HEK293 (cell line): ENCODE data around the gene SRP9.

Experiments used
- CTCF ChIA-PET: fragments of 350-600 bp; formaldehyde crosslinking; extraction: SDS; loops from one replicate; lab custom pipeline; 2021; ENCODE audit warnings: antibody characterized with exemption; lab: Yijun Ruan, JAX
- POLR2A ChIA-PET: fragments of 300-600 bp; formaldehyde crosslinking; extraction: SDS; loops from one replicate; lab custom pipeline; 2020; ENCODE audit warnings: antibody characterized with exemption, inconsistent platforms; lab: Yijun Ruan, JAX
- H3K27ac ChIP-seq: fragments of 200-500 bp; sonication (Bioruptor generic); 2 replicates; pipeline ENCODE4 v1.5.1; 2014; ENCODE audit warnings: low read depth, low read length, control low read depth, inconsistent platforms; ENCODE audit errors: extremely low read depth
- H3K36me3 ChIP-seq, 2 experiments: fragments of 200-500 bp in 1 of 2; sonication (Bioruptor generic) in 1 of 2; 1 replicate in 1 of 2; 2 replicates in 1 of 2; pipeline ENCODE4 v1.5.1; 2014 to 2017; ENCODE audit warnings: inconsistent platforms in 2 of 2, low read length in 2 of 2; ENCODE audit not compliant: control insufficient read depth in 2 of 2, insufficient read depth in 1 of 2
- H3K4me1 ChIP-seq: fragments of 200-500 bp; sonication (Bioruptor generic); 2 replicates; pipeline ENCODE4 v1.5.1; 2014; ENCODE audit warnings: mild to moderate bottlenecking, low read length, inconsistent platforms; ENCODE audit not compliant: control insufficient read depth, insufficient read depth
- H3K4me3 ChIP-seq: 2 replicates; pipeline ENCODE4 v1.5.1; 2011; ENCODE audit warnings: low read depth, mild to moderate bottlenecking, control low read depth, low read length, moderate library complexity
- H3K9me3 ChIP-seq: fragments of 200-500 bp; sonication (Bioruptor generic); 2 replicates; pipeline ENCODE4 v1.5.1; 2014; ENCODE audit warnings: low read depth, low read length, inconsistent platforms; ENCODE audit not compliant: control insufficient read depth, insufficient read depth
- EGR2 ChIP-seq: fragments of 450-650 bp; formaldehyde crosslinking; IDR thresholded peaks from 2 replicates; pipeline ENCODE4 v1.5.1; 2016; ENCODE audit warnings: low read depth, missing biosample characterization, missing genetic modification characterization
- IKZF3 ChIP-seq: fragments of 450-650 bp; IDR thresholded peaks from 2 replicates; pipeline ENCODE4 v1.5.0; 2018; ENCODE audit warnings: missing biosample characterization, mild to moderate bottlenecking, missing genetic modification characterization, moderate library complexity
- MZF1 ChIP-seq: fragments of 450-650 bp; formaldehyde crosslinking; IDR thresholded peaks from 2 replicates; pipeline ENCODE4 v1.5.1; 2017; ENCODE audit warnings: missing biosample characterization, missing genetic modification characterization, borderline replicate concordance
- OSR2 ChIP-seq: fragments of 450-650 bp; formaldehyde crosslinking; IDR thresholded peaks from 2 replicates; pipeline ENCODE4 v1.5.1; 2016; ENCODE audit warnings: missing biosample characterization, missing genetic modification characterization
- PRDM10 ChIP-seq: fragments of 450-650 bp; formaldehyde crosslinking; IDR thresholded peaks from 2 replicates; pipeline ENCODE4 v1.5.1; 2016; ENCODE audit warnings: missing biosample characterization, missing genetic modification characterization
- RBAK ChIP-seq: fragments of 450-650 bp; formaldehyde crosslinking; IDR thresholded peaks from 2 replicates; pipeline ENCODE4 v1.5.1; 2016; ENCODE audit warnings: missing biosample characterization, missing genetic modification characterization
- ZBTB17 ChIP-seq: fragments of 450-650 bp; formaldehyde crosslinking; IDR thresholded peaks from 2 replicates; pipeline ENCODE4 v1.5.1; 2016; ENCODE audit warnings: missing biosample characterization, missing genetic modification characterization
- ZBTB8A ChIP-seq: fragments of 450-650 bp; formaldehyde crosslinking; IDR thresholded peaks from 2 replicates; pipeline ENCODE4 v1.5.1; 2016; ENCODE audit warnings: missing biosample characterization, missing genetic modification characterization
- ZEB2 ChIP-seq: fragments of 450-650 bp; formaldehyde crosslinking; IDR thresholded peaks from 2 replicates; pipeline ENCODE4 v1.5.1; 2016; ENCODE audit warnings: missing biosample characterization, missing genetic modification characterization
- ZFHX2 ChIP-seq: fragments of 450-650 bp; formaldehyde crosslinking; conservative IDR thresholded peaks from 2 replicates; pipeline ENCODE4 v1.5.1; 2016; ENCODE audit warnings: missing biosample characterization, missing genetic modification characterization
- ZFP37 ChIP-seq: fragments of 450-650 bp; formaldehyde crosslinking; IDR thresholded peaks from 2 replicates; pipeline ENCODE4 v1.5.1; 2016; ENCODE audit warnings: missing biosample characterization, missing genetic modification characterization
- ZFP69B ChIP-seq: fragments of 450-650 bp; formaldehyde crosslinking; IDR thresholded peaks from 2 replicates; pipeline ENCODE4 v1.5.1; 2016; ENCODE audit warnings: missing biosample characterization, missing genetic modification characterization
- ZNF335 ChIP-seq: fragments of 450-650 bp; formaldehyde crosslinking; conservative IDR thresholded peaks from 2 replicates; pipeline ENCODE4 v1.5.1; 2016; ENCODE audit warnings: missing biosample characterization, missing genetic modification characterization
- ZNF600 ChIP-seq: fragments of 450-650 bp; formaldehyde crosslinking; IDR thresholded peaks from 2 replicates; pipeline ENCODE4 v1.5.1; 2016; ENCODE audit warnings: missing biosample characterization, missing genetic modification characterization
- ZNF654 ChIP-seq: fragments of 450-650 bp; formaldehyde crosslinking; IDR thresholded peaks from 2 replicates; pipeline ENCODE4 v1.5.1; 2016; ENCODE audit warnings: low read depth, missing biosample characterization, missing genetic modification characterization
- ZNF843 ChIP-seq: fragments of 450-650 bp; formaldehyde crosslinking; IDR thresholded peaks from 2 replicates; pipeline ENCODE4 v1.5.1; 2016; ENCODE audit warnings: missing biosample characterization, missing genetic modification characterization
- ZXDB ChIP-seq: fragments of 450-650 bp; formaldehyde crosslinking; IDR thresholded peaks from 2 replicates; pipeline ENCODE4 v1.5.1; 2016; ENCODE audit warnings: missing biosample characterization, missing genetic modification characterization

Gene SRP9

GRCh38 chr1:225811622-225812487 lies 34.2 kb downstream of the SRP9 start (continued):
- no peak for TF ChIP-seq ZNF654 (tag by site-specific recombination)

GRCh38 chr1:225812488-225813213 lies 35.0 kb downstream of the SRP9 start:
- ChIA-PET POLR2A (interaction anchor here (1.0 to 6.8 kb wide), 5 partner anchors 25 to 111 kb away, joined by 3 to 46 read pairs (median 4); partner anchors contain the start of genes PYCR2 and SRP9), CTCF (interaction anchor here (0.6 to 2.8 kb wide), 11 partner anchors 7 to 307 kb away, joined by 3 to 15 read pairs (median 4); partner anchors contain the start of gene SRP9)
- Histone ChIP-seq H3K4me3 (no peak overlapping the region), H3K36me3 (peaks cover 0 to 7% of the 10 kb centered on the region in 2 experiments; a peak in 1 of 3 replicates), H3K27ac (no peak overlapping the region; the same call in 1 of the 2 replicates), H3K9me3 (no peaks in the 10 kb centered on the region), H3K4me1 (peaks cover 20% of the 10 kb centered on the region)
- TF ChIP-seq PRDM10 (no peak), ZXDB (tag by site-specific recombination) (0 out of 2 replicates have a peak, but pooled peaks have one; percentile 22), ZEB2 (tag by site-specific recombination) (0 out of 2 replicates have a peak, but pooled peaks have one; percentile 29), ZBTB8A (tag by site-specific recombination) (peak; percentile 18; the same call in 1 of the 2 replicates), ZFP37 (no peak), ZNF843 (tag by site-specific recombination) (no peak), ZNF600 (tag by site-specific recombination) (peak; percentile 38; the same call in 1 of the 2 replicates), ZNF335 (tag by site-specific recombination) (peak; percentile 71), MZF1 (tag by site-specific recombination) (peak; percentile 71; the same call in 1 of the 2 replicates), ZFP69B (peak; percentile 8; the same call in 1 of the 2 replicates), OSR2 (no peak), ZFHX2 (tag by site-specific recombination) (peak; percentile 95), RBAK (tag by site-specific recombination) (no peak), EGR2 (tag by site-specific recombination) (peak; percentile 95), IKZF3 (tag by site-specific recombination) (peak; percentile 67), ZBTB17 (peak; percentile 70)
- TF ChIP-seq, all 188 proteins: peak for 11
